ENCODE results near the gene LEO1. TPM values are rescaled to one million over a fixed set of nuclear protein-coding genes. Genes with fewer than 3 reads are reported as not detected.

LEO1 gene
- total RNA-seq, 1 experiment from 2014 or later = 28.4 TPM

DNA sequence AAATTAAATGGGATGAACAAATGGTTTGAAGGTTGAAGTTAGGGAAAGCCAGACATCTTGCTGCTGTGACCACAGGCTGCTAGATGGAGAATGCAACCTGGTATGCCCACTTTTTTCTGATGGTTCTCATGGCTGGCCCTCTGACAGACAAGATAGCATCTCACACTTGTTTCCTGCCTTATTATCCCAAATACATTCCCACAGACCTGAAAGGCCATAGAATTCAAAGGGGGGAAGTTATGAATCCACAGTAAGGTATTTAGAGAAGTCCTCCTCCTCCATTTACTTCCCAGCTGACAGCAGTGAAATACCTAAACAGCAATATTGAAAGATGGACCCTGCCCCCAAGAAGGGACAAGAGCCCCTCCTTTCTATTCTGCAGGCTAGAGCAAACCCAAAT lies 32.4 kb downstream of the LEO1 start:
- H3K27ac Mint-ChIP-seq = no peak overlapping the region
- no peaks in the 10 kb centered on the region for H3K9me3 Mint-ChIP-seq
- peaks cover 33% of the 10 kb centered on the region for H3K36me3 Mint-ChIP-seq
- ChIA-PET POLR2A (no interaction called here), CTCF (no interaction called here)
- ATAC-seq (no peak), DNase-seq (ENCODE audit: low spot score) (no peak)
- no peaks in the 10 kb centered on the region for H3K27me3 Mint-ChIP-seq (ENCODE audit: low read depth)
- H3K4me1 Mint-ChIP-seq = no peaks in the 10 kb centered on the region
- TF ChIP-seq TEAD1 (CRISPR knock-in tag; IDR thresholded peaks at IDR 0.05) (no peak), CREB1 (CRISPR knock-in tag; IDR thresholded peaks at IDR 0.05) (no peak), SMAD4 (CRISPR knock-in tag; IDR thresholded peaks at IDR 0.05) (no peak), GABPB1 (CRISPR knock-in tag; IDR thresholded peaks at IDR 0.05) (no peak), NFYB (CRISPR knock-in tag; conservative IDR thresholded peaks at IDR 0.05; ENCODE audit: low read depth) (no peak), NFE2L1 (CRISPR knock-in tag; IDR thresholded peaks at IDR 0.05) (no peak), NR2C2 (CRISPR knock-in tag; IDR thresholded peaks at IDR 0.05) (no peak), ZNF671 (CRISPR knock-in tag; IDR thresholded peaks at IDR 0.05) (no peak), RORB (CRISPR knock-in tag; IDR thresholded peaks at IDR 0.05) (no peak), NR3C1 (CRISPR knock-in tag; conservative IDR thresholded peaks at IDR 0.05; ENCODE audit: low read depth) (no peak), JUN (CRISPR knock-in tag; IDR thresholded peaks at IDR 0.05) (no peak), FOXK1 (CRISPR knock-in tag; IDR thresholded peaks at IDR 0.05) (no peak), MXD4 (CRISPR knock-in tag; IDR thresholded peaks at IDR 0.05; ENCODE audit: borderline replicate concordance) (no peak), ELF4 (CRISPR knock-in tag; IDR thresholded peaks at IDR 0.05; ENCODE audit: low read depth) (no peak)
- TF ChIP-seq, protein P1, sequence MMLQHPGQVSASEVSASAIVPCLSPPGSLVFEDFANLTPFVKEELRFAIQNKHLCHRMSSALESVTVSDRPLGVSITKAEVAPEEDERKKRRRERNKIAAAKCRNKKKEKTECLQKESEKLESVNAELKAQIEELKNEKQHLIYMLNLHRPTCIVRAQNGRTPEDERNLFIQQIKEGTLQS (CRISPR knock-in tag; conservative IDR thresholded peaks at IDR 0.05) = no peak
- TF ChIP-seq, protein P2, sequence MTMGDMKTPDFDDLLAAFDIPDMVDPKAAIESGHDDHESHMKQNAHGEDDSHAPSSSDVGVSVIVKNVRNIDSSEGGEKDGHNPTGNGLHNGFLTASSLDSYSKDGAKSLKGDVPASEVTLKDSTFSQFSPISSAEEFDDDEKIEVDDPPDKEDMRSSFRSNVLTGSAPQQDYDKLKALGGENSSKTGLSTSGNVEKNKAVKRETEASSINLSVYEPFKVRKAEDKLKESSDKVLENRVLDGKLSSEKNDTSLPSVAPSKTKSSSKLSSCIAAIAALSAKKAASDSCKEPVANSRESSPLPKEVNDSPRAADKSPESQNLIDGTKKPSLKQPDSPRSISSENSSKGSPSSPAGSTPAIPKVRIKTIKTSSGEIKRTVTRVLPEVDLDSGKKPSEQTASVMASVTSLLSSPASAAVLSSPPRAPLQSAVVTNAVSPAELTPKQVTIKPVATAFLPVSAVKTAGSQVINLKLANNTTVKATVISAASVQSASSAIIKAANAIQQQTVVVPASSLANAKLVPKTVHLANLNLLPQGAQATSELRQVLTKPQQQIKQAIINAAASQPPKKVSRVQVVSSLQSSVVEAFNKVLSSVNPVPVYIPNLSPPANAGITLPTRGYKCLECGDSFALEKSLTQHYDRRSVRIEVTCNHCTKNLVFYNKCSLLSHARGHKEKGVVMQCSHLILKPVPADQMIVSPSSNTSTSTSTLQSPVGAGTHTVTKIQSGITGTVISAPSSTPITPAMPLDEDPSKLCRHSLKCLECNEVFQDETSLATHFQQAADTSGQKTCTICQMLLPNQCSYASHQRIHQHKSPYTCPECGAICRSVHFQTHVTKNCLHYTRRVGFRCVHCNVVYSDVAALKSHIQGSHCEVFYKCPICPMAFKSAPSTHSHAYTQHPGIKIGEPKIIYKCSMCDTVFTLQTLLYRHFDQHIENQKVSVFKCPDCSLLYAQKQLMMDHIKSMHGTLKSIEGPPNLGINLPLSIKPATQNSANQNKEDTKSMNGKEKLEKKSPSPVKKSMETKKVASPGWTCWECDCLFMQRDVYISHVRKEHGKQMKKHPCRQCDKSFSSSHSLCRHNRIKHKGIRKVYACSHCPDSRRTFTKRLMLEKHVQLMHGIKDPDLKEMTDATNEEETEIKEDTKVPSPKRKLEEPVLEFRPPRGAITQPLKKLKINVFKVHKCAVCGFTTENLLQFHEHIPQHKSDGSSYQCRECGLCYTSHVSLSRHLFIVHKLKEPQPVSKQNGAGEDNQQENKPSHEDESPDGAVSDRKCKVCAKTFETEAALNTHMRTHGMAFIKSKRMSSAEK (CRISPR knock-in tag; IDR thresholded peaks at IDR 0.05; ENCODE audit: borderline replicate concordance) = no peak
- TF ChIP-seq, protein P3, sequence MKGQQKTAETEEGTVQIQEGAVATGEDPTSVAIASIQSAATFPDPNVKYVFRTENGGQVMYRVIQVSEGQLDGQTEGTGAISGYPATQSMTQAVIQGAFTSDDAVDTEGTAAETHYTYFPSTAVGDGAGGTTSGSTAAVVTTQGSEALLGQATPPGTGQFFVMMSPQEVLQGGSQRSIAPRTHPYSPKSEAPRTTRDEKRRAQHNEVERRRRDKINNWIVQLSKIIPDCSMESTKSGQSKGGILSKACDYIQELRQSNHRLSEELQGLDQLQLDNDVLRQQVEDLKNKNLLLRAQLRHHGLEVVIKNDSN (CRISPR knock-in tag; IDR thresholded peaks at IDR 0.05) = no peak
- H3K4me3 Mint-ChIP-seq = no peak overlapping the region

DNA sequence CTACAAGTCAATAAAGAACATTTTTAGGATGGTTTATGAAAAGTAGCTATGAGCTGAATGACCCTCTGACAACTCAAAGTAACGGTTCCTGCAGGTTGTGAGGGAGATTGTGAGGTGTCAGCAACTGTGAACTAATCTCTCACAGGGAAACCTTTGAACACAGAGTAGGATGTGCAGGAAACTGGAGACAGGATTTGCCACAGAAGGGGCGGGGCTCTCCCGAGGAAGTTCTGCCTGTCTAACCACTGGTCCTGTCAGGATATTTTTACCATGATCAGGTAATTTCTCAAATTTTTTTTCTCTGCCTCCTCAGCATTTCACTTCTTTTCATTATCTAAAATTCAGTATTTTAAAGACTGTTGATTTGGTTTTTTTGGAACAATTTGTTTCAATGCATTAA lies 33.3 kb downstream of the LEO1 start:
- H3K36me3 Mint-ChIP-seq = peaks cover 26% of the 10 kb centered on the region
- peak overlapping the region; percentile 23; the same call in 1 of the 2 replicates for H3K27ac Mint-ChIP-seq
- ChIA-PET POLR2A (no interaction called here), CTCF (no interaction called here)
- H3K4me1 Mint-ChIP-seq = no peaks in the 10 kb centered on the region
- H3K9me3 Mint-ChIP-seq = no peaks in the 10 kb centered on the region
- H3K4me3 Mint-ChIP-seq = no peak overlapping the region
- TF ChIP-seq, protein P4, sequence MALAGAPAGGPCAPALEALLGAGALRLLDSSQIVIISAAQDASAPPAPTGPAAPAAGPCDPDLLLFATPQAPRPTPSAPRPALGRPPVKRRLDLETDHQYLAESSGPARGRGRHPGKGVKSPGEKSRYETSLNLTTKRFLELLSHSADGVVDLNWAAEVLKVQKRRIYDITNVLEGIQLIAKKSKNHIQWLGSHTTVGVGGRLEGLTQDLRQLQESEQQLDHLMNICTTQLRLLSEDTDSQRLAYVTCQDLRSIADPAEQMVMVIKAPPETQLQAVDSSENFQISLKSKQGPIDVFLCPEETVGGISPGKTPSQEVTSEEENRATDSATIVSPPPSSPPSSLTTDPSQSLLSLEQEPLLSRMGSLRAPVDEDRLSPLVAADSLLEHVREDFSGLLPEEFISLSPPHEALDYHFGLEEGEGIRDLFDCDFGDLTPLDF (CRISPR knock-in tag; IDR thresholded peaks at IDR 0.05) = no peak
- TF ChIP-seq MXD4 (CRISPR knock-in tag; IDR thresholded peaks at IDR 0.05; ENCODE audit: borderline replicate concordance) (no peak), ZNF121 (CRISPR knock-in tag; IDR thresholded peaks at IDR 0.05) (no peak)
- TF ChIP-seq, protein P5, sequence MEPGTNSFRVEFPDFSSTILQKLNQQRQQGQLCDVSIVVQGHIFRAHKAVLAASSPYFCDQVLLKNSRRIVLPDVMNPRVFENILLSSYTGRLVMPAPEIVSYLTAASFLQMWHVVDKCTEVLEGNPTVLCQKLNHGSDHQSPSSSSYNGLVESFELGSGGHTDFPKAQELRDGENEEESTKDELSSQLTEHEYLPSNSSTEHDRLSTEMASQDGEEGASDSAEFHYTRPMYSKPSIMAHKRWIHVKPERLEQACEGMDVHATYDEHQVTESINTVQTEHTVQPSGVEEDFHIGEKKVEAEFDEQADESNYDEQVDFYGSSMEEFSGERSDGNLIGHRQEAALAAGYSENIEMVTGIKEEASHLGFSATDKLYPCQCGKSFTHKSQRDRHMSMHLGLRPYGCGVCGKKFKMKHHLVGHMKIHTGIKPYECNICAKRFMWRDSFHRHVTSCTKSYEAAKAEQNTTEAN (CRISPR knock-in tag; IDR thresholded peaks at IDR 0.05) = no peak
- TF ChIP-seq, protein P6, sequence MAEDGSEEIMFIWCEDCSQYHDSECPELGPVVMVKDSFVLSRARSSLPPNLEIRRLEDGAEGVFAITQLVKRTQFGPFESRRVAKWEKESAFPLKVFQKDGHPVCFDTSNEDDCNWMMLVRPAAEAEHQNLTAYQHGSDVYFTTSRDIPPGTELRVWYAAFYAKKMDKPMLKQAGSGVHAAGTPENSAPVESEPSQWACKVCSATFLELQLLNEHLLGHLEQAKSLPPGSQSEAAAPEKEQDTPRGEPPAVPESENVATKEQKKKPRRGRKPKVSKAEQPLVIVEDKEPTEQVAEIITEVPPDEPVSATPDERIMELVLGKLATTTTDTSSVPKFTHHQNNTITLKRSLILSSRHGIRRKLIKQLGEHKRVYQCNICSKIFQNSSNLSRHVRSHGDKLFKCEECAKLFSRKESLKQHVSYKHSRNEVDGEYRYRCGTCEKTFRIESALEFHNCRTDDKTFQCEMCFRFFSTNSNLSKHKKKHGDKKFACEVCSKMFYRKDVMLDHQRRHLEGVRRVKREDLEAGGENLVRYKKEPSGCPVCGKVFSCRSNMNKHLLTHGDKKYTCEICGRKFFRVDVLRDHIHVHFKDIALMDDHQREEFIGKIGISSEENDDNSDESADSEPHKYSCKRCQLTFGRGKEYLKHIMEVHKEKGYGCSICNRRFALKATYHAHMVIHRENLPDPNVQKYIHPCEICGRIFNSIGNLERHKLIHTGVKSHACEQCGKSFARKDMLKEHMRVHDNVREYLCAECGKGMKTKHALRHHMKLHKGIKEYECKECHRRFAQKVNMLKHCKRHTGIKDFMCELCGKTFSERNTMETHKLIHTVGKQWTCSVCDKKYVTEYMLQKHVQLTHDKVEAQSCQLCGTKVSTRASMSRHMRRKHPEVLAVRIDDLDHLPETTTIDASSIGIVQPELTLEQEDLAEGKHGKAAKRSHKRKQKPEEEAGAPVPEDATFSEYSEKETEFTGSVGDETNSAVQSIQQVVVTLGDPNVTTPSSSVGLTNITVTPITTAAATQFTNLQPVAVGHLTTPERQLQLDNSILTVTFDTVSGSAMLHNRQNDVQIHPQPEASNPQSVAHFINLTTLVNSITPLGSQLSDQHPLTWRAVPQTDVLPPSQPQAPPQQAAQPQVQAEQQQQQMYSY (CRISPR knock-in tag; IDR thresholded peaks at IDR 0.05) = no peak
- ATAC-seq (no peak), DNase-seq (ENCODE audit: low spot score) (no peak)
- H3K27me3 Mint-ChIP-seq (ENCODE audit: low read depth) = no peaks in the 10 kb centered on the region

Measured in WTC11 (cell line).